GM12865 (cell line): ENCODE data around the gene TCN2.
A peak's percentile ranks its signal among the peaks of the same experiment; 100 is the strongest.
"Not testable (repeated sequence)": the region's sequence is repeated elsewhere in the genome, so short reads cannot be mapped to it uniquely, and the experiment has no call there.

Source experiments
- DNase-seq: peaks from one replicate; pipeline ENCODE4 v3.0.0; 2010; ENCODE audit warnings: low read depth
- H3K4me3 ChIP-seq: 2 replicates; pipeline ENCODE4 v1.5.1; 2011; ENCODE audit warnings: mild to moderate bottlenecking, low read depth, low read length, control low read depth
- TF ChIP-seq, protein P1 (sequence below): IDR thresholded peaks from 2 replicates; pipeline ENCODE4 v1.5.1; 2011; ENCODE audit warnings: low read length, control low read depth, low read depth, inconsistent platforms; ENCODE audit not compliant: insufficient read depth; ENCODE audit errors: missing control alignments

Gene TCN2

GRCh38 chr22:30606455-30607299 lies at the start of gene TCN2:
Gene TCN2, plus strand, starts transcription at chr22:30607174. Its CDS starts 158 bp downstream, at chr22:30607332.
- H3K4me3 ChIP-seq = peak within 1 kb of the TSS; percentile 64
- TF ChIP-seq, protein P1, sequence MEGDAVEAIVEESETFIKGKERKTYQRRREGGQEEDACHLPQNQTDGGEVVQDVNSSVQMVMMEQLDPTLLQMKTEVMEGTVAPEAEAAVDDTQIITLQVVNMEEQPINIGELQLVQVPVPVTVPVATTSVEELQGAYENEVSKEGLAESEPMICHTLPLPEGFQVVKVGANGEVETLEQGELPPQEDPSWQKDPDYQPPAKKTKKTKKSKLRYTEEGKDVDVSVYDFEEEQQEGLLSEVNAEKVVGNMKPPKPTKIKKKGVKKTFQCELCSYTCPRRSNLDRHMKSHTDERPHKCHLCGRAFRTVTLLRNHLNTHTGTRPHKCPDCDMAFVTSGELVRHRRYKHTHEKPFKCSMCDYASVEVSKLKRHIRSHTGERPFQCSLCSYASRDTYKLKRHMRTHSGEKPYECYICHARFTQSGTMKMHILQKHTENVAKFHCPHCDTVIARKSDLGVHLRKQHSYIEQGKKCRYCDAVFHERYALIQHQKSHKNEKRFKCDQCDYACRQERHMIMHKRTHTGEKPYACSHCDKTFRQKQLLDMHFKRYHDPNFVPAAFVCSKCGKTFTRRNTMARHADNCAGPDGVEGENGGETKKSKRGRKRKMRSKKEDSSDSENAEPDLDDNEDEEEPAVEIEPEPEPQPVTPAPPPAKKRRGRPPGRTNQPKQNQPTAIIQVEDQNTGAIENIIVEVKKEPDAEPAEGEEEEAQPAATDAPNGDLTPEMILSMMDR = no peak
- peak; percentile 70 for DNase-seq

DNA sequence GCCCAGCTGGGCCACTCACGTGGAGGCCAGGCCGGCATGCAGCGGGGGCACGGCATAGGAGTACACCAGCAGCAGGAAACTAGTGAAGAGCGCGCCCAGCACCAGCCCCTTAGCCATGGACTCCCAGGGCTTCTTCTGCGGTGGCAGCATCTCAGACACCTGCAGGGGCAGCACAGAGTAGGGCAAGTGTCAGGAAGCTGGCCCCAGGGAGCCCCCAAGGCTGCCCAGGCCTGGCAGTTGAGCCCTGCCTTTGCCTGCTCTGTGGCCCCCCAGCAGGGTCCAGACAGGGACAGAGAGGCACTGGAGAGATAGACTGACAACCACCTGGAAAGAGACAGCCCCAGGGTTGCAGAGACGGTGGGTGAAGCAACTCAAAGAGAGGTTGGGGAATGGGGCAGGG lies 49.7 kb upstream of the TCN2 start:
- TF ChIP-seq, protein P1 = no peak
- no peak for DNase-seq
- H3K4me3 ChIP-seq = no peak overlapping the region

GRCh38 chr22:30559889-30560288 lies 47.1 kb upstream of the TCN2 start:
- H3K4me3 ChIP-seq = no peak overlapping the region
- no peak for DNase-seq
- TF ChIP-seq, protein P1 = no peak

DNA sequence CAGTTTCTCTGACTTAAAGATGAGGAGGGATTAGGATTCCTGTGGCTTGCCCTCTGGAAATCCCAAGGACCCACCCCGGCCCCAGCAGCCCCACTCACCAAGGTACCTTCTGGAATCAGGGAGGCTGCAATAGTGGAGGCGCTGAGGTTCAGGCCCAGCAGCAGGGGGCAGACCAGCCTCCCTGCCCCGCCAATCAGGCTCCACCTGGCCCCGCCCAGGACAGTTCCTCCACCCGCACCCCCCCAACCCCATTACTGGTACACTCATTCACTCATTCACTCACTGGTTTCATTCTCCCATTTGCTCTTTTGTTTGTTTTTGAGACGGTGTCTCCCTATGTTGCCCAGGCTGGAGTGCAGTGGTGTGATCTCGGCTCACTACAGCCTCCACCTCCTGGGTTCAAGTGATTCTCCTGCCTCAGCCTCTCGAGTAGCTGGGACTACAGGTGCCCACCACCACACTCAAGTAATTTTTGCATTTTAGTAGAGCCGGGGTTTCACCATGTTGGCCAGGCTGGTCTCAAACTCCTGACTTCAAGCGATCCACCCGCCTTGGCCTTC lies 46.3 kb upstream of the TCN2 start:
- not testable (repeated sequence) for DNase-seq, H3K4me3 ChIP-seq

- TF ChIP-seq, protein P1 = no peak
- H3K4me3 ChIP-seq = no peak overlapping the region
- DNase-seq = no peak
Measured at GRCh38 chr22:30561402-30562189, 45.4 kb upstream of the TCN2 start.

- DNase-seq = no peak
- TF ChIP-seq, protein P1 = no peak
- H3K4me3 ChIP-seq = no peak overlapping the region
Measured at GRCh38 chr22:30562366-30562765, 44.6 kb upstream of the TCN2 start.

DNA sequence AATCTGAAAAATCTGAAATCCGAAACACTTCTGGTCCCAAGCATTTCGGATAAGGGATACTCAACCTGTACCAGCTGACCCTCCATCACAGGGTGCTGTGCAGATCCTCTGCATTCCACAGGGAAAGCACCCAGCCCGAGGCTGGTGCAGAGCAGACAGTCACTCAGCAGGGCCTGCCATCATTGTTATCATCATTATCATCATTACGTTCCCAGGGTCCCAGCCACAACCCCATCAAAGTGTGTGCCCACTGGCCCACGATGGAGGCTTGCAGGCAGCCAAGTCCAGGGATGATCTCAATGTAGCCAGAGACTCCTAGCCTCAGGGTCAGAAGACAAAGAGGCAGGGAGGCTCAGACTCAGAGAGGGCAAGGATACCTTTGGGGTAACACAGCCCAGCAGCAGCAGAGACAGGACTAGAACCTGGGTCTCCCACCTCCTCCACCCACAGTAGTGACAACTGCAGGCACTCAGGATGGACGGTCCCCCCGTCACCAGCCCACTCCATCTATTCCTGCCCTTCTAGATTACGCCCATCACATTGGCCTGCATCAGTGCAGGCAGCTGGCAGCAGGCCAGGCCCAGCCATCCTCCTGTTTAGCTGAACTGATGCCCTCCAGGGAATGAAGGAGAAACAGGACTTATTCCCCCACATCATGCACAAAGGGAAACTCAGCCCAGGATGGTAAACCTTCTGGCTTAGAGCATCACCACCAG lies 42.8 kb upstream of the TCN2 start:
- DNase-seq = no peak
- TF ChIP-seq, protein P1 = no peak
- no peak overlapping the region for H3K4me3 ChIP-seq
